Measurements from ENCODE around the gene OBSCN. TPM values are rescaled to one million over a fixed set of nuclear protein-coding genes. Genes with fewer than 3 reads are reported as not detected.

The OBSCN gene
- total RNA-seq, 1 donor from 2014 or later = 10.2 TPM

GRCh38 chr1:228293816-228294500 is 86.1 kb downstream of the OBSCN start:
- H3K4me1 Mint-ChIP-seq (ENCODE audit: low read depth) = no peaks in the 10 kb centered on the region
- peaks cover 19% of the 10 kb centered on the region for H3K36me3 Mint-ChIP-seq (ENCODE audit: low read depth)
- no peak for DNase-seq (ENCODE audit: low spot score)
- H3K4me3 Mint-ChIP-seq (ENCODE audit: unreplicated experiment) = no peak overlapping the region
- TF ChIP-seq CTCF (IDR thresholded peaks at IDR 0.05) = no peak
- no peak overlapping the region for H3K27ac Mint-ChIP-seq (ENCODE audit: unreplicated experiment)
- H3K27me3 Mint-ChIP-seq (ENCODE audit: low read depth) = no peaks in the 10 kb centered on the region
- peaks cover 11% of the 10 kb centered on the region for H3K9me3 Mint-ChIP-seq (ENCODE audit: low read depth)

GRCh38 chr1:228294717-228295116 is 86.9 kb downstream of the OBSCN start:
- TF ChIP-seq CTCF (IDR thresholded peaks at IDR 0.05) = no peak
- no peaks in the 10 kb centered on the region for H3K27me3 Mint-ChIP-seq (ENCODE audit: low read depth)
- peaks cover 11% of the 10 kb centered on the region for H3K9me3 Mint-ChIP-seq (ENCODE audit: low read depth)
- no peak for DNase-seq (ENCODE audit: low spot score)
- H3K27ac Mint-ChIP-seq (ENCODE audit: unreplicated experiment) = no peak overlapping the region
- no peaks in the 10 kb centered on the region for H3K4me1 Mint-ChIP-seq (ENCODE audit: low read depth)
- H3K4me3 Mint-ChIP-seq (ENCODE audit: unreplicated experiment) = no peak overlapping the region
- peaks cover 21% of the 10 kb centered on the region for H3K36me3 Mint-ChIP-seq (ENCODE audit: low read depth)

- Mint-ChIP-seq H3K9me3 (ENCODE audit: low read depth) (peaks cover 11% of the 10 kb centered on the region), H3K4me1 (ENCODE audit: low read depth) (no peaks in the 10 kb centered on the region), H3K27me3 (ENCODE audit: low read depth) (no peaks in the 10 kb centered on the region), H3K36me3 (ENCODE audit: low read depth) (peaks cover 22% of the 10 kb centered on the region), H3K27ac (ENCODE audit: unreplicated experiment) (no peak overlapping the region), H3K4me3 (ENCODE audit: unreplicated experiment) (no peak overlapping the region)
- no peak for TF ChIP-seq CTCF (IDR thresholded peaks at IDR 0.05)
- DNase-seq (ENCODE audit: low spot score) = no peak
Measured at GRCh38 chr1:228295201-228295600, 87.4 kb downstream of the OBSCN start.

GRCh38 chr1:228295981-228296380 is 88.1 kb downstream of the OBSCN start:
- no peak overlapping the region for H3K4me3 Mint-ChIP-seq (ENCODE audit: unreplicated experiment)
- peaks cover 25% of the 10 kb centered on the region for H3K36me3 Mint-ChIP-seq (ENCODE audit: low read depth)
- no peak overlapping the region for H3K27ac Mint-ChIP-seq (ENCODE audit: unreplicated experiment)
- no peak for TF ChIP-seq CTCF (IDR thresholded peaks at IDR 0.05)
- no peaks in the 10 kb centered on the region for H3K4me1 Mint-ChIP-seq (ENCODE audit: low read depth)
- peaks cover 16% of the 10 kb centered on the region for H3K9me3 Mint-ChIP-seq (ENCODE audit: low read depth)
- no peak for DNase-seq (ENCODE audit: low spot score)
- H3K27me3 Mint-ChIP-seq (ENCODE audit: low read depth) = no peaks in the 10 kb centered on the region

- peaks cover 26% of the 10 kb centered on the region for H3K9me3 Mint-ChIP-seq (ENCODE audit: low read depth)
- no peak overlapping the region for H3K4me3 Mint-ChIP-seq (ENCODE audit: unreplicated experiment)
- peaks cover 34% of the 10 kb centered on the region for H3K36me3 Mint-ChIP-seq (ENCODE audit: low read depth)
Measured at GRCh38 chr1:228297242-228297641, 89.4 kb downstream of the OBSCN start.

More at GRCh38 chr1:228297242-228297641, 89.4 kb downstream of the OBSCN start:
- no peaks in the 10 kb centered on the region for H3K27me3 Mint-ChIP-seq (ENCODE audit: low read depth)
- no peak for TF ChIP-seq CTCF (IDR thresholded peaks at IDR 0.05)
- DNase-seq (ENCODE audit: low spot score) = no peak
- no peaks in the 10 kb centered on the region for H3K4me1 Mint-ChIP-seq (ENCODE audit: low read depth)
- H3K27ac Mint-ChIP-seq (ENCODE audit: unreplicated experiment) = no peak overlapping the region
